SK-N-SH (cell line): ENCODE measurements around the gene ADRA1B. TPM values are rescaled to one million over a fixed set of nuclear protein-coding genes. Genes with fewer than 3 reads are reported as not detected.

Experiments used
- CTCF ChIA-PET: fragments of 300-600, 350-600 bp; formaldehyde crosslinking; extraction: SDS; loops from one replicate; lab custom pipeline; 2021; lab: Yijun Ruan, JAX
- POLR2A ChIA-PET: fragments of 350-600 bp; sonication (Branson Sonifier 250); formaldehyde crosslinking; extraction: SDS; loops from one replicate; lab custom pipeline; 2020; ENCODE audit warnings: antibody characterized with exemption, inconsistent platforms; lab: Yijun Ruan, JAX
- DNase-seq: peaks from one replicate; pipeline ENCODE4 v3.0.0; 2012
- H2AFZ ChIP-seq: fragments of 200-600 bp; sonication (generic); 2 replicates; pipeline ENCODE4 v1.8.1; 2016; ENCODE audit warnings: antibody characterized with exemption, mild to moderate bottlenecking, low read depth
- H3F3A ChIP-seq: fragments of 200-600 bp; sonication (generic); replicated peaks from 2 replicates; pipeline ENCODE3; 2016; ENCODE audit warnings: antibody characterized with exemption, mild to moderate bottlenecking; ENCODE audit not compliant: insufficient read depth
- H3K27ac ChIP-seq, 2 experiments: fragments of 200-500 bp in 1 of 2; fragments of 200-600 bp in 1 of 2; sonication (Bioruptor generic) in 1 of 2; sonication (generic), shearing (Covaris generic) in 1 of 2; 2 replicates each; pipeline versions ENCODE4 v1.5.1 to v1.6.1; 2014 to 2016; ENCODE audit warnings: low read depth in 2 of 2, inconsistent platforms in 1 of 2, low read length in 1 of 2, mild to moderate bottlenecking in 1 of 2, mixed read lengths in 1 of 2
- H3K27me3 ChIP-seq: fragments of 200-600 bp; sonication (generic), shearing (Covaris generic); 2 replicates; pipeline ENCODE4 v1.6.1; 2016; ENCODE audit warnings: mixed run types; ENCODE audit not compliant: insufficient read depth
- H3K36me3 ChIP-seq, 2 experiments: fragments of 200-500 bp in 1 of 2; fragments of 200-600 bp in 1 of 2; sonication (Bioruptor generic) in 1 of 2; sonication (generic) in 1 of 2; replicated peaks in 1 of 2; 2 replicates each; pipeline versions ENCODE3 to v1.5.1; 2014 to 2016; ENCODE audit warnings: low read length in 1 of 2, mild to moderate bottlenecking in 1 of 2; ENCODE audit not compliant: insufficient read depth in 2 of 2, control insufficient read depth in 1 of 2
- H3K4me1 ChIP-seq, 2 experiments: fragments of 200-500 bp in 1 of 2; fragments of 200-600 bp in 1 of 2; sonication (Bioruptor generic) in 1 of 2; sonication (generic), shearing (Covaris generic) in 1 of 2; 2 replicates each; pipeline versions ENCODE4 v1.5.1 to v1.6.1; 2014 to 2016; ENCODE audit warnings: low read depth in 1 of 2, low read length in 1 of 2, mixed run types in 1 of 2; ENCODE audit not compliant: insufficient read depth in 2 of 2, control insufficient read depth in 1 of 2
- H3K4me2 ChIP-seq: fragments of 200-600 bp; sonication (generic), shearing (Covaris generic); 2 replicates; pipeline ENCODE4 v1.6.1; 2017; ENCODE audit warnings: mixed run types
- H3K4me3 ChIP-seq, 2 experiments: fragments of 200-500 bp in 1 of 2; fragments of 200-600 bp in 1 of 2; sonication (Bioruptor generic) in 1 of 2; sonication (generic), shearing (Covaris generic) in 1 of 2; 2 replicates each; pipeline versions ENCODE4 v1.5.1 to v1.8.1; 2014 to 2016; ENCODE audit warnings: low read depth in 2 of 2, inconsistent platforms in 1 of 2, low read length in 1 of 2, mild to moderate bottlenecking in 1 of 2, mixed read lengths in 1 of 2, moderate library complexity in 1 of 2
- H3K79me2 ChIP-seq: fragments of 200-600 bp; sonication (generic); 2 replicates; pipeline ENCODE4 v1.8.1; 2017; ENCODE audit warnings: mild to moderate bottlenecking; ENCODE audit not compliant: insufficient read depth
- H3K9ac ChIP-seq: fragments of 200-600 bp; sonication (generic); 2 replicates; pipeline ENCODE4 v1.6.1; 2017; ENCODE audit warnings: mixed run types
- H3K9me2 ChIP-seq: fragments of 200-600 bp; sonication (generic); 2 replicates; pipeline ENCODE4 v1.6.1; 2017; ENCODE audit warnings: mixed run types
- H3K9me3 ChIP-seq: fragments of 200-600 bp; sonication (generic); 2 replicates; pipeline ENCODE4 v1.6.1; 2017; ENCODE audit warnings: mixed run types, mild to moderate bottlenecking, moderate library complexity
- H4K20me1 ChIP-seq: fragments of 200-600 bp; sonication (generic); 2 replicates; pipeline ENCODE4 v1.6.1; 2017; ENCODE audit warnings: mild to moderate bottlenecking, mixed run types; ENCODE audit not compliant: insufficient read depth
- CHD2 ChIP-seq: fragments of 150-350 bp; IDR thresholded peaks from 2 replicates; pipeline ENCODE4 v1.6.1; 2018; ENCODE audit warnings: low read length; ENCODE audit not compliant: partially characterized antibody
- CTCF ChIP-seq: fragments of 200-600 bp; sonication (generic); IDR thresholded peaks from 2 replicates; pipeline ENCODE4 v1.6.1; 2017; ENCODE audit warnings: antibody characterized with exemption, mild to moderate bottlenecking, moderate library complexity
- EZH2phosphoT487 ChIP-seq: fragments of 200-600 bp; sonication (generic); IDR thresholded peaks from 2 replicates; pipeline ENCODE4 v1.6.1; 2017; ENCODE audit warnings: low read depth, mixed run types, mild to moderate bottlenecking, antibody characterized with exemption, moderate library complexity, borderline replicate concordance
- FOXM1 ChIP-seq: IDR thresholded peaks from 2 replicates; pipeline ENCODE4 v1.4.0; 2012; ENCODE audit warnings: low read depth, mild to moderate bottlenecking
- GATA2 ChIP-seq: sonication (generic); formaldehyde crosslinking; IDR thresholded peaks from 2 replicates; pipeline ENCODE4 v1.5.0; 2020; ENCODE audit warnings: mild to moderate bottlenecking, missing genetic modification reagents
- MAX ChIP-seq: IDR thresholded peaks from 2 replicates; pipeline ENCODE4 v1.4.0; 2012; ENCODE audit warnings: low read depth
- RCOR1 ChIP-seq: fragments of 150-350 bp; IDR thresholded peaks from 2 replicates; pipeline ENCODE4 v1.6.1; 2017; ENCODE audit warnings: antibody characterized with exemption, low read length
- REST ChIP-seq: IDR thresholded peaks from 2 replicates; pipeline ENCODE4 v1.6.1; 2012; ENCODE audit warnings: mild to moderate bottlenecking, low read depth, low read length, moderate library complexity
- ZBTB33 ChIP-seq: IDR thresholded peaks from 2 replicates; pipeline ENCODE4 v1.4.0; 2012; ENCODE audit warnings: low read depth, borderline replicate concordance
- WGBS: methylation state at CpG from one replicate; pipeline ENCODE4 v1.1.6; 2017; ENCODE audit warnings: low lambda C conversion rate; 5-methylcytosine and 5-hydroxymethylcytosine counted together
- polyA plus RNA-seq, 3 experiments: library from polyadenylated mRNA; depleted of rRNA; stranded (reverse); fragments of >200 nt; gene quantifications; 2 replicates each; pipeline ENCODE4 v1.2.3, GENCODE V29; 2012

Gene ADRA1B
- polyA plus RNA-seq, 1 of the 3 experiments (the other 2 are of a cell fraction): 2.2 TPM

- no peak overlapping the region for H3K27ac ChIP-seq
- ChIA-PET POLR2A (no interaction called here), CTCF (no interaction called here)
- no peak overlapping the region for H3K9ac ChIP-seq
- no peak overlapping the region for H3K4me2 ChIP-seq
- H3F3A ChIP-seq: peaks cover 14% of the 10 kb centered on the region
- H3K27me3 ChIP-seq: no peaks in the 10 kb centered on the region
- H3K79me2 ChIP-seq: peaks cover 7% of the 10 kb centered on the region; the same call in 1 of the 2 replicates
- TF ChIP-seq EZH2phosphoT487: no peak
- no peak for TF ChIP-seq CTCF
- no peak for TF ChIP-seq MAX
- no peak for TF ChIP-seq REST
- no peak for TF ChIP-seq CHD2
- no peak for TF ChIP-seq ZBTB33
- no peak for TF ChIP-seq FOXM1
- TF ChIP-seq GATA2 (CRISPR knock-in tag): no peak
- no peak for TF ChIP-seq RCOR1
- TF ChIP-seq, all 33 proteins: peak for 0
- H3K4me3 ChIP-seq: no peak overlapping the region
- peaks cover 0 to 3% of the 10 kb centered on the region in 2 experiments for H3K36me3 ChIP-seq
- H3K9me2 ChIP-seq: no peaks in the 10 kb centered on the region
- H2AFZ ChIP-seq: no peak overlapping the region
- no peaks in the 10 kb centered on the region for H3K9me3 ChIP-seq
- H4K20me1 ChIP-seq: no peaks in the 10 kb centered on the region
- no peak for DNase-seq
- WGBS: 70% methylated on average over 6 of the region's 6 CpGs
- peaks cover 0 to 4% of the 10 kb centered on the region in 2 experiments; a peak in 1 of 4 replicates for H3K4me1 ChIP-seq
Measured at GRCh38 chr5:159955056-159955624, 38.9 kb downstream of the ADRA1B start.
